ENCODE measurements around the gene USP31. TPM values are rescaled to one million over a fixed set of nuclear protein-coding genes. Genes with fewer than 3 reads are reported as not detected.
A peak's percentile ranks its signal among the peaks of the same experiment; 100 is the strongest.
"Not testable (repeated sequence)": the region's sequence is repeated elsewhere in the genome, so short reads cannot be mapped to it uniquely, and the experiment has no call there.

The USP31 gene
- total and polyA plus RNA-seq, 2 of the 13 experiments (the other 11 are each of a cell fraction or from before 2014, with no cell fraction given) = 22.5 to 23.3 TPM

- H3K9me3 ChIP-seq (ENCODE audit: low read length); H2AFZ ChIP-seq (ENCODE audit: low read length); ATAC-seq; BruUV-seq (replicated peaks); H4K20me1 ChIP-seq (ENCODE audit: insufficient read depth, low read length); H3K9ac ChIP-seq (ENCODE audit: insufficient read depth, low read depth, low read length); FAIRE-seq; CTCF ChIA-PET (ENCODE audit: low intra/inter-chr PET ratio, low total read pairs); H3K27me3 ChIP-seq (ENCODE audit: control insufficient read depth in 1 of 2, insufficient read depth in 2 of 2, low read length in 2 of 2); in situ Hi-C loops (cut with HindIII; ENCODE audit: extremely low pct_ligation_motif_present, low pct_unique_long_range_greater_than_20kb); H3K4me3 ChIP-seq (replicated peaks in 1 of 3; ENCODE audit: insufficient read depth in 1 of 3, low read depth in 2 of 3, low read length in 3 of 3): not testable (repeated sequence)
- POLR2A ChIA-PET = interaction anchor here (1.1 to 3.8 kb wide), 4 partner anchors 10 to 54 kb away, joined by 4 to 21 read pairs (median 10); no protein-coding TSS in a partner anchor
- peaks cover 55% of the 10 kb centered on the region for H3K4me1 ChIP-seq (ENCODE audit: insufficient read depth, low read length)
- peak overlapping the region; percentile 46 for H3K27ac ChIP-seq (ENCODE audit: extremely low read length, insufficient read depth, low read length)
- intact Hi-C loops (cut with micrococcal nuclease; ENCODE audit: unreplicated experiment) = loop anchor here (5.0 kb wide), 1 partner anchor 48 kb away; no protein-coding TSS in a partner anchor
- peaks cover 14% of the 10 kb centered on the region for H3K79me2 ChIP-seq (ENCODE audit: insufficient read depth, low read length)
- H3K36me3 ChIP-seq (replicated peaks in 1 of 2; ENCODE audit: control insufficient read depth in 1 of 2, insufficient read depth in 2 of 2, low read length in 2 of 2) = peaks cover 7 to 26% of the 10 kb centered on the region in 2 experiments
- H3K4me2 ChIP-seq (ENCODE audit: low read depth, low read length) = peak overlapping the region; percentile 24; the same call in 1 of the 2 replicates
- DNase-seq (ENCODE audit: low spot score) = peak; percentile 63
- WGBS (ENCODE audit: low lambda C conversion rate) = 63% methylated on average over 2 of the region's 5 CpGs
- peak; percentile 67 for TF ChIP-seq SAP130 (CRISPR knock-in tag; IDR thresholded peaks at IDR 0.05; ENCODE audit: low read depth)
- peak; percentile 85 for TF ChIP-seq DRAP1 (CRISPR knock-in tag; IDR thresholded peaks at IDR 0.05)
- 0 out of 2 replicates have a peak, but pooled peaks have one; percentile 34 for TF ChIP-seq HNF4A (CRISPR knock-in tag; IDR thresholded peaks at IDR 0.05)
- TF ChIP-seq SALL1 (CRISPR knock-in tag; IDR thresholded peaks at IDR 0.05) = peak; percentile 94
- peak; percentile 56; the same call in 1 of the 2 replicates for TF ChIP-seq KAT8 (CRISPR knock-in tag; IDR thresholded peaks at IDR 0.05)
- peak; percentile 85 for TF ChIP-seq FOXK1 (CRISPR knock-in tag; IDR thresholded peaks at IDR 0.05; ENCODE audit: borderline replicate concordance, low read depth)
- TF ChIP-seq, protein P1, sequence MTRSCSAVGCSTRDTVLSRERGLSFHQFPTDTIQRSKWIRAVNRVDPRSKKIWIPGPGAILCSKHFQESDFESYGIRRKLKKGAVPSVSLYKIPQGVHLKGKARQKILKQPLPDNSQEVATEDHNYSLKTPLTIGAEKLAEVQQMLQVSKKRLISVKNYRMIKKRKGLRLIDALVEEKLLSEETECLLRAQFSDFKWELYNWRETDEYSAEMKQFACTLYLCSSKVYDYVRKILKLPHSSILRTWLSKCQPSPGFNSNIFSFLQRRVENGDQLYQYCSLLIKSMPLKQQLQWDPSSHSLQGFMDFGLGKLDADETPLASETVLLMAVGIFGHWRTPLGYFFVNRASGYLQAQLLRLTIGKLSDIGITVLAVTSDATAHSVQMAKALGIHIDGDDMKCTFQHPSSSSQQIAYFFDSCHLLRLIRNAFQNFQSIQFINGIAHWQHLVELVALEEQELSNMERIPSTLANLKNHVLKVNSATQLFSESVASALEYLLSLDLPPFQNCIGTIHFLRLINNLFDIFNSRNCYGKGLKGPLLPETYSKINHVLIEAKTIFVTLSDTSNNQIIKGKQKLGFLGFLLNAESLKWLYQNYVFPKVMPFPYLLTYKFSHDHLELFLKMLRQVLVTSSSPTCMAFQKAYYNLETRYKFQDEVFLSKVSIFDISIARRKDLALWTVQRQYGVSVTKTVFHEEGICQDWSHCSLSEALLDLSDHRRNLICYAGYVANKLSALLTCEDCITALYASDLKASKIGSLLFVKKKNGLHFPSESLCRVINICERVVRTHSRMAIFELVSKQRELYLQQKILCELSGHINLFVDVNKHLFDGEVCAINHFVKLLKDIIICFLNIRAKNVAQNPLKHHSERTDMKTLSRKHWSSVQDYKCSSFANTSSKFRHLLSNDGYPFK (CRISPR knock-in tag; IDR thresholded peaks at IDR 0.05; ENCODE audit: borderline replicate concordance) = peak; percentile 83; the same call in 1 of the 2 replicates
- TF ChIP-seq ZNF205 (CRISPR knock-in tag; IDR thresholded peaks at IDR 0.05) = 0 out of 2 replicates have a peak, but pooled peaks have one; percentile 49
- TF ChIP-seq ZNF441 (CRISPR knock-in tag; IDR thresholded peaks at IDR 0.05; ENCODE audit: borderline replicate concordance) = peak; percentile 59; the same call in 1 of the 2 replicates
- peak; percentile 45; the same call in 1 of the 2 replicates for TF ChIP-seq GABPB1 (CRISPR knock-in tag; IDR thresholded peaks at IDR 0.05)
- TF ChIP-seq ZBTB25 (CRISPR knock-in tag; IDR thresholded peaks at IDR 0.05) = peak; percentile 15; the same call in 1 of the 2 replicates
- TF ChIP-seq YY1 (IDR thresholded peaks at IDR 0.05; ENCODE audit: insufficient read depth, insufficient replicate concordance, low read depth, low read length) = peak; percentile 41
- peak; percentile 88 for TF ChIP-seq HIC2 (CRISPR knock-in tag; IDR thresholded peaks at IDR 0.05; ENCODE audit: low read depth)
- peak; percentile 38; the same call in 1 of the 2 replicates for TF ChIP-seq THAP11 (CRISPR knock-in tag; IDR thresholded peaks at IDR 0.05)
- peak; percentile 61; the same call in 1 of the 2 replicates for TF ChIP-seq RXRA (CRISPR knock-in tag; IDR thresholded peaks at IDR 0.05)
- 0 out of 2 replicates have a peak, but pooled peaks have one; percentile 19 for TF ChIP-seq CEBPG (CRISPR knock-in tag; IDR thresholded peaks at IDR 0.05)
- 0 out of 2 replicates have a peak, but pooled peaks have one; percentile 39 for TF ChIP-seq FOXP4 (CRISPR knock-in tag; IDR thresholded peaks at IDR 0.05)
Observed at GRCh38 chr16:23094136-23094535, 55.1 kb downstream of the USP31 start.

All from HepG2 (cell line).